ENCODE data around the gene PACSIN2.
"Not testable (repeated sequence)": the region's sequence is repeated elsewhere in the genome, so short reads cannot be mapped to it uniquely, and the experiment has no call there.

Gene PACSIN2

DNA sequence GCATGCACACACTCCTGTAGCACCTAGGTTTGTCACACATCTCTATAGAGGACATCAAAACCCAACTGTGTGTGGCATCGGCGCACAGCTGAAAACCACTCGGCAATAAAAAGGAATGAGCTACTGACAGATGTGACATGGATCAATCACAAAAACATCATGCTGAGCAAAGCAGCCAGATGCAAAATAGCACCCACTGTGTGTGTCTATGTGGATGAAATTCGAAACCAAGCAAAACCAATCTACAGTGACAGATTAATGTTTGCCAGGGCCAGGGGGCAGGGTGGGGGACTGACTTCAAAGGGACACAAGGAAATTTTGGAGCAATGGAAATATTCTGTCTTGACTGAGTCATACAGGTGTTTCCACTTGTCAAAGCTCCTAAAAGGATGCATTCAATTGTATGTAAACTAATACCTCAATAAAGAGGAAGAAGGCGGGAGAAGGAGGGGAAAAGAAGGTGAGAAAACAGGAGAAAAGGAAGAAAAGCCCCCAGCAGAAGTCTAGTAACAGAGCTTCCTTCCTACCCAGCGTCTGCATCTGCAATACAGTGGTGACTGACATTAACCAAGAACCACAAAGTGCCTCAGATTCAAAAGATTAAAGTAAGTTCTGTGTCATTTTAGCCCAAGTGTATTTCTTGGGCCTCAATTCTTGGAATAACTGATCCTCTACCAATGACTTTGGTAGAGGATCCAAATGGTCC lies 49.8 kb downstream of the PACSIN2 start:
- DNase-seq (ENCODE audit: low spot score): no peak

GRCh38 chr22:42963231-42963595 lies 51.7 kb downstream of the PACSIN2 start:
- DNase-seq (ENCODE audit: low spot score): no peak

DNA sequence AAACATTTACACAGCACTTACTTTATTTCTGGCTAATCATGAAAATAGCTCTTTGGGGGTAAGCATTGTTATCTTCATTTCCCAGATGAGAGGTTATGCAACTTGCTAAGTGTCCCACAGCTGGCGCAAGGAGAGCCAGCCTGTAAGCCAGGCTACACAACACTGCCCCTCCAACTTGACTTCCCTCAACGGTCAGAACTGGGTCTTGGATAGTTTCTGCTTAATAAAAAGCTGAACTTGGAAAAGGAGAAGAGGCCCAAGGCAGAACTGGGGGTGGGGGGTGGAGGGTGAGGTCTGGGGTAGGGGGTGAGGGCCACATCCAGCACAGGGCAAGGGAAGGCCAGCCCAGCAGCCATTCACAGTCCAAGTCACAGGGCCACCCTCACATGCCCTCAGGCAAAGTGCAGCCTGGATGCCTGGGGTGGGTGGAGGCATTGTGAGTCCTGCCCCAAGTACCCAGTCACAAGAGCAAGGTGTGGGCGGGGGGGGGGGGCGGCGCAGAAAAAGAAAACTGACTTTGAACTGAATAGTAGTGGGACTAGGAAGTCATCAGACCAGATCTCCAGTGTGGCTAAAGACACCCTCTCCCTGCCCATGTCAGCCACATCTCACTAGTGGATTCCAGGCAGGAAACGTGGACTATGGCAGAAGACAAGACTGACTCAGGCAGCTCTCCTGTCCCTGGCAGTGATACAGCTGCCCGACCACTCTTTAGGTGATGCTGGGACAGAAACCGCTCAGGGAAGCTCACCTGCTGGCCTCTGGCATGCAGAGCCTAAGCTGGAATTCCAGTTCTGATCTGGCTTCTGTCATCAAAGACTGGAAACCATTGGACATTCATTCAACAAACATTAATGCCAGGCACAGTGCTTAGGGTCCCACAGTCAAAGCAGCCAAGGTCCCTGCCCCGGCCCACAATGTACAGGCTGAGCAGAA lies 52.4 kb downstream of the PACSIN2 start:
- no peak for DNase-seq (ENCODE audit: low spot score)

DNA sequence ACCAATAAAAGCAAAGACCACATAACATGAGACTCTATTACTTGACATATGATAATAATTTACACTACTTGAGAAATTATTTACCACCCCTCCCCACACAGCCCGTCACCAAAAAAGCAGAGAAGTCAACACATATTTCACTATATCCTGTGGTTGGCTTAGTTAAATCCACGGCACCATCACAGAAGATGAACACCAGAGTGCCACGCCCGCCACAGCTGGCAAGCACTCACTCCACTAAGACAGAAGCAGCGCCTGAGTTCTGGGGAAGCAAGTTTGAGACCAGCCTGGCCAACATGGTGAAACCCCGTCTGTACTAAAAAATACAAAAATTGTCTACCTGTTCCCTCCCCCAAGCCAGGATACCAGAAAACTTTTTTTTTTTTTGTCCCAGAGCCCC lies 53.1 kb downstream of the PACSIN2 start:
- no peak for DNase-seq (ENCODE audit: low spot score)

GRCh38 chr22:42961400-42961690 lies 53.6 kb downstream of the PACSIN2 start:
- not testable (repeated sequence) for DNase-seq (ENCODE audit: low spot score)

DNA sequence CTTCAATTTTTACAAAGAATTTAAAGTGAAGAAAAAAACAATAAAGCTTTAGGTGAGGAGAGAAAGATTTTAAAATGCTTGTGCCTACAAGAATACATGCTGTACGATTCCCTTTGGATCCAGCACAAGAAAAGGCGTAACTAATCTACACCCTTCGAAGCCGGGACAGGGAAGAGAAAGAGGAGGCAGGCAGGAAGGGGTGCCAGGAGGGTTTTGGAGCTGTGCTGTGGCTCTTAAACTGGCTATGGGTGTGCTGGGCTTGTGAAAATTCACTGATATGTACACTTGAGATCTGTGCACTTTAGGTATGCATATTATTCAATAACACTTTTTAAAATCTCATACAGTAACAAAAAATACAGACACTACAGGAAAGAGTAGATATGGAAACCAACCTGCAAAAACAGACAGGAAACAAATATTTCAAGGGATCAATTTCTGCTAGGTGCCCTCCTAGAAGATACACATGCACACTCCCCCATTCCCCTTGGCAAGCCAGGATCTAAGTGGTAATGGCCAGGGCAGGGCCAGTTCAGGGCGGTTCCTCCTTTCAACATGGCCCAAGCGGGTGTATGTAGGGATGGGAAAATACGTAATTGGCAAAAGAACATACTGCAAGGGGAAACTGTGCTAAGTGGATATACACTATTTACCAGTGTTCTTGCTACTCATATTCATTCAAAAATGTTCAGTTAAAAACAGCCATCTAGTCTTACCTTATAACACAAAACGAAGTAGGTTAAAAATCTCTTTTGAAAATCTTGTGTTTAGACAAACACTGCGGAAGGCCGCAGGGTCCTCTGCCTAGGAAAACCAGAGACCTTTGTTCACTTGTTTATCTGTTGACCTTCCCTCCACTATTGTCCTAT lies 54.2 kb downstream of the PACSIN2 start:
- DNase-seq (ENCODE audit: low spot score): no peak

GRCh38 chr22:42959576-42960509 lies 55.1 kb downstream of the PACSIN2 start:
- no peak for DNase-seq (ENCODE audit: low spot score)

GRCh38 chr22:42958937-42959336 lies 56.0 kb downstream of the PACSIN2 start:
- DNase-seq (ENCODE audit: low spot score): no peak

DNA sequence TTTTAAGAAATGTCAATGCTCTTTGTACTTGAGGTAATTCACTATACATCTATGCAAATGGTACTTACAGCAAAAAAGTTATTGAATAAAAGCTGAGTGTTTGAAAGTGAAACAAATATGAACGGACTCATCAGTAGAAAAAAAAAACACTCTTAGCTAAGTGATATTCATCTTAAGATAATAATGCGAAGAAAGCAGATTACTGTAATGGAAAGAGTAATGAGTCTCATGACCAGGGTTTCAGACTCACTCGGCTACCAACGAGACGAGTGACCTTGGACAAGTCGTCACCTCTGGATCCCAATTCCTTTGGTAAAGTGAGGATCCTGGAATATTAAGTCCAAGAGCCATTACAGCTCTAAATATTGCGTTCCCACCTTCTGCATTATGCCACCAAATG lies 57.0 kb downstream of the PACSIN2 start:
- DNase-seq (ENCODE audit: low spot score): no peak

GRCh38 chr22:42957544-42957943 lies 57.4 kb downstream of the PACSIN2 start:
- no peak for DNase-seq (ENCODE audit: low spot score)

DNA sequence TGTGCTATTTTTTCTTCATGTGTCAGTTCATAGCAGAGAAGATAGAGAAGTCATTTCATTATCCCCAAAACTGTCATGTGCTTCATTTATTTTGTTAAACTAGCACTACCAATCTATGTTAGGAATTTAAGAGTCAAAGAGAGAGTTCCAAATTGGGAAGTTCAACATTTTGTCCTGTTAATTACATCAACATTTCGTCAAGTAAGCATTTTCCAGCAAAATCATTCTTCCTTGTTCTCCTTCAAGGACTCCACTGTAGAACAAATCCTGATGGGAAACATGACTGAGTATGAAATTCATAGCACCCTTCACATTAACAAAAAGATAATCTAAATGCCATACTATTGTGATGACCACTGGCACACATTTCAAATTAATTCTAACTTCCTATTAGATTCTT lies 59.1 kb downstream of the PACSIN2 start:
- no peak for DNase-seq (ENCODE audit: low spot score)

GRCh38 chr22:42955087-42955635 lies 59.8 kb downstream of the PACSIN2 start:
- no peak for DNase-seq (ENCODE audit: low spot score)

GRCh38 chr22:42953751-42954150 lies 61.2 kb downstream of the PACSIN2 start:
- DNase-seq (ENCODE audit: low spot score): not testable (repeated sequence)

DNA sequence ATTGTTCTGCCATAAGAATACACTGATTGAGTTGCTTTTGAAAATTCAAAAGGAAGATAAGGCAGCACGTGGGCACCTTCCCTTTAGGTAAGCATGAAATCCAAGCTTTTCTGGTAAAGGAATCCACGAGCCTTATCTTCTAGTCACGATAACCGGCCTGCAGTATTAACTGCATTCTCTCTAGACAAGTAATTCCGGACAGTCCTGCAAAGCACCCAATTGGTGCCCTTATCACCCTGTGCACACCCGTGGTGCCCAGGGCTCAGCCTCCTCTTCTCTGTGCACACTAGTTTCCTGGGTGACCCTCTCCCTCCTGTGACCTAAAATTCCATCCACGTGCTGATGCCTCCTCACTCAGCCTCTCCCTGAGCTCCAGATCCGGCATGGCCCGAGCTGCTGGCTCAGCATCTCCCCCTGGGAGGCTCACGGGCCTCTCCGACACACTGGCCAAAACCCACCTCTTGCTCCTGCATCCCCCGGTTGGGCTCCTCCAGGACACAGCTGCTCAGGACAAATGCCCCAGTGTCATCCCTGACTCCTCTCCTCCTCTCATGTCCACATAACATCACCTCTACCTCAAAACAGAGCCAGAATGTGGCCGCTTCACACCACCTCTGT lies 63.7 kb downstream of the PACSIN2 start:
- no peak for DNase-seq (ENCODE audit: low spot score)

GRCh38 chr22:42950281-42950680 lies 64.7 kb downstream of the PACSIN2 start:
- no peak for DNase-seq (ENCODE audit: low spot score)

- no peak for DNase-seq (ENCODE audit: low spot score)
Observed at GRCh38 chr22:42949159-42949558, 65.8 kb downstream of the PACSIN2 start.

GRCh38 chr22:42948294-42948693 lies 66.7 kb downstream of the PACSIN2 start:
- no peak for DNase-seq (ENCODE audit: low spot score)

DNA sequence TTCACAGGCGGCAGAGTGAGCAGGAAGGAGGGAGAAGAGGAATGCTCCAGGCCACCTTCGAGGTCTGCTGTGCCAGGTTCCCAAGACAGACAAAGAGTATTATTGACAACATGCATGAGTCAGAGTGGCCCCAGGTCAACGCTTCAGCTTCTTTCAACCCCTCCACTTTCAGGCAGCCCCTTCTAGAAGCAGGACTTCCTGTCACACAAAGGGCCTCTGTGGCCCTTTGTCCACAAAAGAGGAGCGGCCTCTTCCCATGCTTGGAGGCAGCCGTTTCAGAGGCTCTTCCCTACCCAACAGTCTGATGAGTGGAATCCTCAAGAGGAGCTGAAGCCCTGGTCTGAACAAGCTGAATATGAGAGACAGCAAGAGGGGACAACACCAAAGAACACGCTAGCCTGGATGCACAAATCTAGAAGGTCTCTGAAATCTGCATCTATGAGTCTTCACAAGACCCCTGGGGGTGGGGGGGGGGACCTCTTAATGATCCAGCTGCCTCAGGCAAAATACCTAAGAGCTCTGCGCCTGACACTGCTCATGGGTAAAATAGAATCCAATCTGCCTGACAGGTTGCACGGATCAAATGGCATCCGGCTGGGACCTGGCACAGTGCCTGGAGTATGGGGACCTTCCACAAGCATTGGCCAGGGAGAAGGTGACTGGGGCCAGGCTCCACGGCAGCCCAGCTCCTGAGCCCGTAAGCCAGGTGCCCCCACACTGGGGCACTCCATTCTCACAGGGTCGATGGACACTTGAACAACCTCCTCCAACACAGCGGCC lies 67.5 kb downstream of the PACSIN2 start:
- DNase-seq (ENCODE audit: low spot score): peak; percentile 64

- no peak for DNase-seq (ENCODE audit: low spot score)
Observed at GRCh38 chr22:42946546-42947198, 68.3 kb downstream of the PACSIN2 start.

Measured in D341Med (cell line).